T47D (cell line): Measurements from ENCODE around the gene MAOB.

ENCODE experiments used
- DNase-seq, 2 experiments: peaks; one replicate each; pipeline versions ENCODE4 v3.0.0 to v3.0.0-alpha.2; 2011 to 2012; ENCODE audit warnings: low read depth in 1 of 2, low spot score in 1 of 2
- JUND ChIP-seq: IDR thresholded peaks from 2 replicates; pipeline ENCODE4 v1.6.1; 2012; ENCODE audit warnings: low read depth
- in situ Hi-C: cut with HindIII; loops from 2 replicates; pipeline ENCODE4 v1.10.0; 2016; ENCODE audit warnings: low sequenced_read_pairs, low pct_unique_long_range_greater_than_20kb

Gene MAOB

GRCh38 chrX:43716696-43717095 lies 165.6 kb downstream of the MAOB start:
- TF ChIP-seq JUND, result no peak
- DNase-seq, result no peak
- in situ Hi-C loops, result no loop called here
